Panc1 (cell line): ENCODE measurements around the gene FANCC. TPM values are rescaled to one million over a fixed set of nuclear protein-coding genes. Genes with fewer than 3 reads are reported as not detected.

Experiments
- ATAC-seq: fragments of 200-7000 bp; cut with Tn5 transposase; 2 replicates; pipeline ENCODE4 v1.9.1; 2020; ENCODE audit warnings: mild to moderate bottlenecking, moderate library complexity
- BruUV-seq: library from RNA; stranded (reverse); fragments of 400-500 nt; replicated peaks from 2 replicates; lab custom pipeline; 2021; lab: Mats Ljungman, UMichigan
- CTCF ChIA-PET: fragments of 300-600 bp; sonication (Branson Sonifier 250); formaldehyde crosslinking; loops from one replicate; lab custom pipeline; 2022; ENCODE audit warnings: antibody characterized with exemption; lab: Charles Lee
- POLR2A ChIA-PET: fragments of 300-600 bp; sonication (Branson Sonifier 250); formaldehyde crosslinking; loops from one replicate; lab custom pipeline; 2022; ENCODE audit warnings: antibody characterized with exemption; lab: Charles Lee
- DNase-seq: peaks from one replicate; pipeline ENCODE4 v3.0.0-alpha.2; 2010; ENCODE audit warnings: low read depth, low spot score
- H3K27ac ChIP-seq: 2 replicates; pipeline ENCODE4 v1.5.1; 2011; ENCODE audit warnings: mild to moderate bottlenecking, low read length, inconsistent platforms
- H3K27me3 ChIP-seq: fragments of 200-500 bp; sonication (Bioruptor generic); 2 replicates; pipeline ENCODE4 v1.6.0; 2014; ENCODE audit warnings: low read length, inconsistent platforms; ENCODE audit not compliant: control insufficient read depth, insufficient read depth
- H3K36me3 ChIP-seq: fragments of 200-500 bp; sonication (Bioruptor generic); 2 replicates; pipeline ENCODE4 v1.5.1; 2014; ENCODE audit warnings: inconsistent platforms, mild to moderate bottlenecking, low read length, moderate library complexity; ENCODE audit not compliant: control insufficient read depth, insufficient read depth
- H3K4me1 ChIP-seq: 2 replicates; pipeline ENCODE4 v1.5.1; 2011; ENCODE audit warnings: inconsistent platforms, mild to moderate bottlenecking, low read length, moderate library complexity; ENCODE audit not compliant: control insufficient read depth, insufficient read depth
- H3K4me3 ChIP-seq, 2 experiments: 2 replicates each; pipeline ENCODE4 v1.5.1; 2011 to 2012; ENCODE audit warnings: low read depth in 2 of 2, low read length in 2 of 2, mild to moderate bottlenecking in 2 of 2, inconsistent platforms in 1 of 2, moderate library complexity in 1 of 2
- H3K9me3 ChIP-seq: fragments of 200-500 bp; sonication (Bioruptor generic); 2 replicates; pipeline ENCODE4 v1.5.1; 2014; ENCODE audit warnings: low read depth, mild to moderate bottlenecking, inconsistent platforms, low read length, moderate library complexity; ENCODE audit not compliant: control insufficient read depth, insufficient read depth
- CTCF ChIP-seq: fragments of 450-650 bp; IDR thresholded peaks from 2 replicates; pipeline ENCODE4 v1.5.1; 2017; ENCODE audit warnings: mild to moderate bottlenecking
- POLR2AphosphoS5 ChIP-seq: IDR thresholded peaks from 2 replicates; pipeline ENCODE4 v1.6.1; 2012; ENCODE audit warnings: mild to moderate bottlenecking, low read depth, low read length, moderate library complexity
- REST ChIP-seq, 2 experiments: IDR thresholded peaks; 2 replicates each; pipeline ENCODE4 v1.6.1; 2011 to 2012; ENCODE audit warnings: low read depth in 2 of 2, control low read depth in 1 of 2, low read length in 1 of 2, mild to moderate bottlenecking in 1 of 2, moderate library complexity in 1 of 2; ENCODE audit not compliant: insufficient read depth in 1 of 2
- SIN3A ChIP-seq: IDR thresholded peaks from 2 replicates; pipeline ENCODE4 v1.6.1; 2012; ENCODE audit warnings: low read depth, mild to moderate bottlenecking, low read length, moderate library complexity, borderline replicate concordance; ENCODE audit not compliant: insufficient read depth
- TCF7L2 ChIP-seq: IDR thresholded peaks from 2 replicates; pipeline ENCODE4 v1.6.1; 2011; ENCODE audit warnings: mild to moderate bottlenecking, low read depth, low read length, inconsistent platforms
- in situ Hi-C: cut with HindIII; loops from 2 replicates; pipeline ENCODE4 v1.10.0; 2016; ENCODE audit warnings: low sequenced_read_pairs, low pct_unique_long_range_greater_than_20kb
- intact Hi-C: fragments of 100-400 bp; cut with micrococcal nuclease; formaldehyde crosslinking; loops from one replicate; pipeline ENCODE4 v1.10.0; 2022; ENCODE audit not compliant: unreplicated experiment
- total RNA-seq: library from RNA; stranded (reverse); gene quantifications from one replicate; pipeline ENCODE4 v1.2.1, GENCODE V29; 2021; ENCODE audit not compliant: unreplicated experiment

FANCC gene
- total RNA-seq, 1 experiment from 2014 or later: 17.8 TPM

- CTCF ChIA-PET: interaction anchor here (1.7 kb wide), 1 partner anchor 12 kb away, joined by 4 read pairs; no protein-coding TSS in a partner anchor
- Histone ChIP-seq H3K4me1 (no peaks in the 10 kb centered on the region), H3K4me3 (no peak overlapping the region), H3K27ac (no peak overlapping the region), H3K9me3 (no peaks in the 10 kb centered on the region), H3K36me3 (no peaks in the 10 kb centered on the region), H3K27me3 (no peaks in the 10 kb centered on the region)
- POLR2A ChIA-PET: no interaction called here
- intact Hi-C loops (no loop called here), in situ Hi-C loops (no loop called here)
- TF ChIP-seq SIN3A (no peak), POLR2AphosphoS5 (no peak), TCF7L2 (no peak), CTCF (peak; percentile 49; the same call in 1 of the 2 replicates), REST (IDR thresholded peaks at IDR 0.05; ENCODE audit: insufficient read depth in 1 of 2, low read depth in 2 of 2, low read length in 1 of 2) (no peak)
- no TSS peak for BruUV-seq
- no peak for DNase-seq
- no peak; the same call in 1 of the 2 replicates for ATAC-seq
Measured at GRCh38 chr9:95116002-95116807, 201.3 kb downstream of the FANCC start.

- TF ChIP-seq TCF7L2: no peak
- TF ChIP-seq POLR2AphosphoS5: no peak
- no peak for TF ChIP-seq SIN3A
- no peak for TF ChIP-seq CTCF
- TF ChIP-seq REST (IDR thresholded peaks at IDR 0.05; ENCODE audit: insufficient read depth in 1 of 2, low read depth in 2 of 2, low read length in 1 of 2): no peak
- H3K4me3 ChIP-seq: no peak overlapping the region
- intact Hi-C loops: no loop called here
- no peaks in the 10 kb centered on the region for H3K4me1 ChIP-seq
- ChIA-PET POLR2A (no interaction called here), CTCF (no interaction called here)
- in situ Hi-C loops: no loop called here
- no peaks in the 10 kb centered on the region for H3K9me3 ChIP-seq
- ATAC-seq (no peak), DNase-seq (no peak)
- no TSS peak for BruUV-seq
- H3K36me3 ChIP-seq: no peaks in the 10 kb centered on the region
- no peaks in the 10 kb centered on the region for H3K27me3 ChIP-seq
- H3K27ac ChIP-seq: no peak overlapping the region
Measured at GRCh38 chr9:95115104-95115503, 202.4 kb downstream of the FANCC start.
